Measurements from ENCODE around the gene ARHGAP15.

The ARHGAP15 gene

DNA sequence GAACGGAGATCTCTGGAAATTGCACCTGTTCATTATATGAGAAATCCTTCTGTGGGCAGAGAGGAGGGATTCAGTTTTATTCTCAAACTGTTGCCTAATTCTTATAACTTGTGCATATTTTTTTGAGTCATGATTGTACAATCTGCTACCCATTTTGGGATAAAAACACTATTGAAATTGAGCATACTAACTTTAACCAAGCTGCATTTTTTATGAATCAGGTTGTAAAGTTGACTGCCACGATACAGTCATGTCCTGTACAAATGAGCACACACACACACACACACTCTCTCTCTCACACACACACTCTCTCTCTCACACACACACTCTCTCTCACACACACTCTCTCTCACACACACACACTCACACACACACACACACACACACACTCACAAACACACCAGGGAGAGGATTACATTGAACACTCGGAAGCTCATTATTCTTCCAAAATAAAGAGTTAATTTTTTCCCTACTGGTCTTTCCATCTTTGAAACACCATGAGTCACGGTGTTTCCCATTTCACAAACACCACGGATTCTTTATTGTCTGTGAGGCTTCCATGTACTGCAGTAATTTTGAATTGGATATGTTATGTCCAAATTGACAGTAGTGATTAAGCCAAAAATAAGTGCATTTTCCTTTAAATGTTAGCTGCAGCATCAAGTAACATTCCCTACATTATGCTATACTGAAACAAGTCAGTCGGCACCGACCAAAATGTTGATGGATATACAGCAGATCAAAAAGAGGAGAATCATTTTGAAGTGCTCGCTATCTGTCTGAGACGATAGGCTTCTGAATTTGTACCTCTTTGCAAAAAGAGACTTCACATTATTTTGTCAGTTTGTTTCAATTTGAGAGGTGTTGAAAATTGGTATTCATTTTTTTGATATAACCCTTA is 216.9 kb downstream of the ARHGAP15 start:
- no peak for DNase-seq (ENCODE audit: low spot score)

GRCh38 chr2:143347271-143347695 is 218.1 kb downstream of the ARHGAP15 start:
- no peak for DNase-seq (ENCODE audit: low spot score)

DNA sequence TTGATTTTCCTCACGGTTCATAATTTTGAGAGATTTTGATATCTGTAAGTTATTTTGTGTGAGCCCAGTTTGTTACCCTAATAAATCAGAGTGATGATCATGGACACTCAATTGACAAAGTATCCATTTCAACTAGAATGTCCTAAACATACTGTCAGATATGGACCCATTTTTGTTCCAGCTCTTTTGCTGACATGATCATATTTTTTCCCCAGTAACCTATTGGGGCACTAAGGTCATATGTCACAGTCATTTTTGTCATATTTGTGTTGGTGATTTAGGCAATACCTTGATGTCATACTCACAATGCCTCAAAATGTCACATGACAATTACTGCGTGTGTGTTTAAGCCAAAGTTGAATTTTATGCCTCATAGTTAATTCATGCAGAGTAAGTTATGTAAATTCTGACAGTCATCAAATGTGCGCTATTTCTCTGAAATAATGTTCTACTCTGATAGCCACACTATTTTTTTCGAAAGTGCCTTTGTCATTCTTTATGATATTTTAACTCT is 218.7 kb downstream of the ARHGAP15 start:
- DNase-seq (ENCODE audit: low spot score) = no peak

- DNase-seq (ENCODE audit: low spot score) = no peak
These were observed 225.0 kb downstream of the ARHGAP15 start for GRCh38 chr2:143354050-143354750.

- DNase-seq (ENCODE audit: low spot score) = no peak
These were observed 226.7 kb downstream of the ARHGAP15 start for GRCh38 chr2:143355870-143356269.

- DNase-seq (ENCODE audit: low spot score) = no peak
These were observed 227.1 kb downstream of the ARHGAP15 start for GRCh38 chr2:143356336-143356735.

GRCh38 chr2:143356736-143357446 is 227.7 kb downstream of the ARHGAP15 start:
- DNase-seq (ENCODE audit: low spot score) = no peak

DNA sequence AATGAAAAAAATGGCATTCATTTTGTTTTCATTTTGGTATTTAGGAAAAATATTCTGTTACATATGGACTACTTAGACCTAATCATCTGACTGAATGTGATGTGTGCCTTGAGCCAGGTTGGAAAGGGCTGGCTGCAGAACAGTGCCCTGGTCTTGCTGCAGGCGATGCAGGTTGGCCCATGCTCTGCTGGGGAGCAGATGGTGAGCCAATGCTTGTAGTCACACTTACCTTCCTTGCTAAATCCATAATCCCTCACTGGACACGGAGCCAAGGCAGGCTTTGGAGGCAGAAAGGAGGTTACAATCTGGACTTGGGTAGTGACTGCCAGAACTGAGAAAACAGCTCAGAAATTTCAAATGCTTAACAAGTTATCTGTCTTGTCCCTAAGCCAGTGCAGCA is 228.7 kb downstream of the ARHGAP15 start:
- DNase-seq (ENCODE audit: low spot score) = peak; percentile 99

- DNase-seq (ENCODE audit: low spot score) = peak; percentile 50
These were observed 232.1 kb downstream of the ARHGAP15 start for GRCh38 chr2:143361346-143361745.

DNA sequence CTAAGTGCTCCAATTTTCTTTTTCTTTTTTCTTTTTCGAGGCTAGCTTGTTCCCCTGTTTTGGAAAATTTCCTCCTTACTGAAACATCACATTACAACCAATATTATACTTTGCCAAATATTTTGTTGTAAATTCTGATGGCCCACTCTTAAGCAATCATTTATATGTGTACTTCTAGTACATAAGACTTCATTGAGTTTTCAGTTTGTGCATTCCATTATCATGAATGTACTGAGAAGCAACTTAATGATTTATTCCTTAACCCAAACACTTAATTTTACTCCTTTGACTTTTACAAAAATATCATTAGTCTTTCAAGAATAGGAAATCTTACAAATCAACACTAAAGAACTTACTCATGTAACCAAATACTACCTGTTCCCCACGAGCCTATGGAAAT is 242.4 kb downstream of the ARHGAP15 start:
- DNase-seq (ENCODE audit: low spot score) = no peak

DNA sequence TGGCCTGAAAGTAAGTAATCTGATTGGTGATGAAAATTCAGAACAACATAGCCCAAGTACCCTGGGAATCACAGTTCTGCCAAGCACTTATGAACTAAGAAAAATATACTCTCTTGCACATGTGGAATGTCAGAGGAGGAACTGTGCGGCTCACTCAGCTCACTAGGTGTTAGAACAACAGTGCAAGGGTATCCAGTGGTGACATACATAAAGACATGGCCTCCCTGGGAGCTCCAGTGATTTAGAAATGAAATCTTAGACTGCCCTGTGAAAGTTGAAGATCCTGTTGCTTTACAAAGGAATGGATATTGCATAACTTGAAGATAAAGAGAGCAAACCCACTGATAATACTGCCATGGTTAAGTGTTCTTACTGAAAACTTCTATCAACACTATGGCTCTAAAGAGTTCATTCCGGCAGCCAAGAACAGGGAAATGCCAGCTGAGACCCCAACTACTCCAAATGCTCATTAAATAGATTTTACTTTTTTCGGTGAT is 246.2 kb downstream of the ARHGAP15 start:
- DNase-seq (ENCODE audit: low spot score) = no peak

DNA sequence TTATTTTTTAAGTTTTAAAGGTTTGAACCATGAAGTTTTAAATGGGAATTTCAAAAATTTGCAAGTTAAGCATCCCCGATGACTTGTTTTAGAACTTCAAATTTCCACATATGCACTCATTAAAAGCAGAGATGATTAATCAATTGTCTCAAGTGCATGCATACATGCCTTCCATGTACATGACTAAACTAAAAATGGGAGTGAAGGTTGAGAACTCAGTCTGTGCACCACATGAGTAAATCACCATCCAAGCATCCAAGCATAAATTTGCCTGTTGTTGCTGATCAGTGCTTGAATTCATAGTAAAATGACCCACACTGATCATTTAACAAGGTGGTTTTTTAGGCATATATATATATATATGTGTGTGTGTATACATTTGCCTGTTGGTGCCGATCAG is 249.8 kb downstream of the ARHGAP15 start:
- DNase-seq (ENCODE audit: low spot score) = no peak

- no peak for DNase-seq (ENCODE audit: low spot score)
These were observed 250.7 kb downstream of the ARHGAP15 start for GRCh38 chr2:143379955-143380354.

GRCh38 chr2:143382573-143382972 is 253.4 kb downstream of the ARHGAP15 start:
- DNase-seq (ENCODE audit: low spot score) = no peak

- DNase-seq (ENCODE audit: low spot score) = no peak
These were observed 253.8 kb downstream of the ARHGAP15 start for GRCh38 chr2:143383016-143383415.

GRCh38 chr2:143384111-143384510 is 254.9 kb downstream of the ARHGAP15 start:
- DNase-seq (ENCODE audit: low spot score) = no peak

GRCh38 chr2:143390171-143390570 is 261.0 kb downstream of the ARHGAP15 start:
- peak; percentile 91 for DNase-seq (ENCODE audit: low spot score)

GRCh38 chr2:143392358-143392757 is 263.1 kb downstream of the ARHGAP15 start:
- no peak for DNase-seq (ENCODE audit: low spot score)

GRCh38 chr2:143394062-143394461 is 264.8 kb downstream of the ARHGAP15 start:
- DNase-seq (ENCODE audit: low spot score) = no peak

DNA sequence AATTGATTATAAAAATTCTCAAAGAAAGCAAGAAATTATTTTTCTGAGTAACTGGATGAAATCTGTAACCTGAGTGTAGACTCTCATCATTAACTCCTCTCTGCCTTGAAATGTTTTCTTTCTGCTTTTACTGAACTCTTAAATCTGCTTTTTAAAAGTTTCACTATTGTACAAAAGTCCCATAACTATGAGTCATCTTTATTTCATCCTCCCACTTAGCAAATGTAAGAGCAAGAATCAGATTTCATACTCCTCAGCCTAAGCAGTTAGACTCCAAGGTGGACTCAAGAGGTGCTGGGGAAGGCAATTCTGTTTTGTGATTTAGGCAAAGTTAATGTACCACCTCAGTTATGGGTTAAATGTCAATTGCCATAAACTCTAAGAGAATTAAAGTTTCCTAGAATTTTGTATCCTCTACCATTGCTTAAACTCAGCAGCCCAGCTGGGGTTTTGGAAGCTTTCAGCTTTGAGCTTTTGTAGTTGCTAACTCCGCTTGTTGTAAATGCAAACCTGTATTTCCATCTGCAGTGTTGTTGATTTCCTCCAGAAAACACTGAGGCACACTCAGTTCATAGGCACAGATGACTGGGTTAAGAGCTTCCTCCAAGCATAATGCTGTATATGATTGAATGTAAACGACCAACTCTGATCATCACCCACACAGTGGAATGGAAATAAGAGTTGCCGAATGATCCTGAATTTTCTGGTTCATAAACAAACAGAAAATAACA is 268.8 kb downstream of the ARHGAP15 start:
- no peak for DNase-seq (ENCODE audit: low spot score)

- no peak for DNase-seq (ENCODE audit: low spot score)
These were observed 269.6 kb downstream of the ARHGAP15 start for GRCh38 chr2:143398781-143399180.

All from cerebellar cortex (tissue), 1 donor.